Activated CD8-positive, alpha-beta T cell treated with anti-CD3 and anti-CD28 coated beads, Interleukin-2, amount 10 ng/mL, durations not matched to agents 7 days and 5 days (primary cell): ENCODE results near the gene NIBAN1. TPM values are rescaled to one million over a fixed set of nuclear protein-coding genes. Genes with fewer than 3 reads are reported as not detected.
A peak's percentile ranks its signal among the peaks of the same experiment; 100 is the strongest.

ENCODE experiments used
- ATAC-seq: fragments of 150-1000 bp; cut with Tn5 transposase; one replicate; pipeline ENCODE4 v1.10.0; 2021; ENCODE audit warnings: moderate library complexity
- CTCF ChIA-PET: fragments of 350-600 bp; sonication (Branson Sonifier 250); formaldehyde crosslinking; loops from one replicate; lab custom pipeline; 2021; ENCODE audit warnings: antibody characterized with exemption; lab: Charles Lee
- POLR2A ChIA-PET: fragments of 350-600 bp; sonication (Branson Sonifier 250); formaldehyde crosslinking; loops from one replicate; lab custom pipeline; 2021; ENCODE audit warnings: antibody characterized with exemption; lab: Charles Lee
- DNase-seq: peaks from one replicate; pipeline ENCODE4 v3.0.0-alpha.2; 2020
- H3K27ac Mint-ChIP-seq: one replicate; pipeline ENCODE4 v1.8.0; 2021; ENCODE audit warnings: mild to moderate bottlenecking, mixed read lengths
- H3K27me3 Mint-ChIP-seq: one replicate; pipeline ENCODE4 v1.8.0; 2021; ENCODE audit warnings: low read depth, mixed read lengths
- H3K36me3 Mint-ChIP-seq: one replicate; pipeline ENCODE4 v1.8.0; 2021; ENCODE audit warnings: low read depth, mixed read lengths
- H3K4me1 Mint-ChIP-seq: one replicate; pipeline ENCODE4 v1.8.0; 2021; ENCODE audit warnings: low read depth, mixed read lengths
- H3K4me3 Mint-ChIP-seq: one replicate; pipeline ENCODE4 v1.8.0; 2021; ENCODE audit warnings: mild to moderate bottlenecking, mixed read lengths
- H3K9me3 Mint-ChIP-seq: one replicate; pipeline ENCODE4 v1.8.0; 2022; ENCODE audit warnings: mixed read lengths; ENCODE audit not compliant: insufficient read depth
- total RNA-seq, 2 experiments: library from RNA; stranded (reverse); gene quantifications; one replicate each; pipeline ENCODE4 v1.2.3, GENCODE V29; 2021

The NIBAN1 gene
- total RNA-seq, 2 experiments from 2014 or later = 28.6 to 28.7 TPM

GRCh38 chr1:184940694-184941409 is 33.5 kb downstream of the NIBAN1 start:
- DNase-seq (no peak), ATAC-seq (no peak)

GRCh38 chr1:184940226-184940625 is 34.1 kb downstream of the NIBAN1 start:
- ChIA-PET CTCF (no interaction called here), POLR2A (no interaction called here)
- Mint-ChIP-seq H3K27ac (no peak overlapping the region), H3K4me3 (no peak overlapping the region), H3K27me3 (no peaks in the 10 kb centered on the region), H3K4me1 (no peaks in the 10 kb centered on the region), H3K9me3 (no peaks in the 10 kb centered on the region), H3K36me3 (peaks cover 6% of the 10 kb centered on the region)
- no peak for ATAC-seq
- DNase-seq = no peak

More at GRCh38 chr1:184940694-184941409, 33.5 kb downstream of the NIBAN1 start:
- no peak overlapping the region for H3K4me3 Mint-ChIP-seq
- no peaks in the 10 kb centered on the region for H3K9me3 Mint-ChIP-seq
- peaks cover 1% of the 10 kb centered on the region for H3K4me1 Mint-ChIP-seq
- POLR2A ChIA-PET = no interaction called here
- no peak overlapping the region for H3K27ac Mint-ChIP-seq
- CTCF ChIA-PET = no interaction called here
- H3K27me3 Mint-ChIP-seq = no peaks in the 10 kb centered on the region
- peaks cover 6% of the 10 kb centered on the region for H3K36me3 Mint-ChIP-seq

- DNase-seq (no peak), ATAC-seq (no peak)
- Mint-ChIP-seq H3K27me3 (no peaks in the 10 kb centered on the region), H3K27ac (no peak overlapping the region), H3K4me1 (no peaks in the 10 kb centered on the region), H3K36me3 (peaks cover 5% of the 10 kb centered on the region), H3K9me3 (no peaks in the 10 kb centered on the region), H3K4me3 (no peak overlapping the region)
- ChIA-PET POLR2A (no interaction called here), CTCF (interaction anchor here (0.7 to 1.3 kb wide), 4 partner anchors 45 to 732 kb away, joined by 3 to 4 read pairs (median 3); no protein-coding TSS in a partner anchor)
These were observed 36.6 kb downstream of the NIBAN1 start for GRCh38 chr1:184937729-184938128.

- Mint-ChIP-seq H3K4me3 (no peak overlapping the region), H3K27me3 (no peaks in the 10 kb centered on the region), H3K9me3 (no peaks in the 10 kb centered on the region), H3K27ac (no peak overlapping the region), H3K36me3 (peaks cover 5% of the 10 kb centered on the region), H3K4me1 (no peaks in the 10 kb centered on the region)
- CTCF ChIA-PET = no interaction called here
- POLR2A ChIA-PET = no interaction called here
- ATAC-seq = no peak
- DNase-seq = no peak
These were observed 38.1 kb downstream of the NIBAN1 start for GRCh38 chr1:184935920-184936798.

GRCh38 chr1:184933944-184934343 is 40.4 kb downstream of the NIBAN1 start:
- H3K27me3 Mint-ChIP-seq = no peaks in the 10 kb centered on the region
- no peak overlapping the region for H3K27ac Mint-ChIP-seq
- no peak for ATAC-seq
- POLR2A ChIA-PET = no interaction called here
- DNase-seq = no peak
- H3K4me3 Mint-ChIP-seq = no peak overlapping the region
- H3K36me3 Mint-ChIP-seq = peaks cover 5% of the 10 kb centered on the region
- H3K4me1 Mint-ChIP-seq = peaks cover 4% of the 10 kb centered on the region
- no peaks in the 10 kb centered on the region for H3K9me3 Mint-ChIP-seq
- CTCF ChIA-PET = no interaction called here

GRCh38 chr1:184932319-184932718 is 42.0 kb downstream of the NIBAN1 start:
- Mint-ChIP-seq H3K27ac (no peak overlapping the region), H3K27me3 (no peaks in the 10 kb centered on the region), H3K36me3 (peaks cover 8% of the 10 kb centered on the region), H3K4me3 (no peak overlapping the region), H3K4me1 (peaks cover 4% of the 10 kb centered on the region), H3K9me3 (no peaks in the 10 kb centered on the region)
- CTCF ChIA-PET = no interaction called here
- POLR2A ChIA-PET = no interaction called here
- no peak for DNase-seq
- ATAC-seq = no peak

- ChIA-PET POLR2A (no interaction called here), CTCF (no interaction called here)
- Mint-ChIP-seq H3K27me3 (no peaks in the 10 kb centered on the region), H3K9me3 (no peaks in the 10 kb centered on the region), H3K27ac (no peak overlapping the region), H3K4me3 (no peak overlapping the region), H3K36me3 (peaks cover 8% of the 10 kb centered on the region), H3K4me1 (peaks cover 4% of the 10 kb centered on the region)
- ATAC-seq (no peak), DNase-seq (no peak)
These were observed 42.7 kb downstream of the NIBAN1 start for GRCh38 chr1:184931566-184931965.

GRCh38 chr1:184930645-184931044 is 43.7 kb downstream of the NIBAN1 start:
- POLR2A ChIA-PET = no interaction called here
- H3K9me3 Mint-ChIP-seq = no peaks in the 10 kb centered on the region
- peak; percentile 39 for ATAC-seq
- no peak for DNase-seq
- H3K4me3 Mint-ChIP-seq = no peak overlapping the region
- peaks cover 4% of the 10 kb centered on the region for H3K4me1 Mint-ChIP-seq
- H3K36me3 Mint-ChIP-seq = peaks cover 8% of the 10 kb centered on the region
- no peaks in the 10 kb centered on the region for H3K27me3 Mint-ChIP-seq
- CTCF ChIA-PET = no interaction called here
- no peak overlapping the region for H3K27ac Mint-ChIP-seq

- ATAC-seq = no peak
- POLR2A ChIA-PET = no interaction called here
- peaks cover 4% of the 10 kb centered on the region for H3K4me1 Mint-ChIP-seq
These were observed 44.1 kb downstream of the NIBAN1 start for GRCh38 chr1:184930232-184930631.

GRCh38 chr1:184929711-184930202 is 44.6 kb downstream of the NIBAN1 start:
- no peak overlapping the region for H3K27ac Mint-ChIP-seq
- H3K4me1 Mint-ChIP-seq = peaks cover 4% of the 10 kb centered on the region
- CTCF ChIA-PET = no interaction called here
- no peak overlapping the region for H3K4me3 Mint-ChIP-seq
- no peaks in the 10 kb centered on the region for H3K27me3 Mint-ChIP-seq
- DNase-seq (no peak), ATAC-seq (no peak)
- H3K36me3 Mint-ChIP-seq = peaks cover 8% of the 10 kb centered on the region
- no peaks in the 10 kb centered on the region for H3K9me3 Mint-ChIP-seq
- POLR2A ChIA-PET = no interaction called here

More at GRCh38 chr1:184930232-184930631, 44.1 kb downstream of the NIBAN1 start:
- Mint-ChIP-seq H3K27ac (no peak overlapping the region), H3K9me3 (no peaks in the 10 kb centered on the region), H3K27me3 (no peaks in the 10 kb centered on the region), H3K4me3 (no peak overlapping the region), H3K36me3 (peaks cover 8% of the 10 kb centered on the region)
- CTCF ChIA-PET = no interaction called here
- no peak for DNase-seq

GRCh38 chr1:184928394-184928793 is 45.9 kb downstream of the NIBAN1 start:
- DNase-seq (no peak), ATAC-seq (no peak)
- Mint-ChIP-seq H3K4me3 (no peak overlapping the region), H3K27me3 (peaks cover 2% of the 10 kb centered on the region), H3K9me3 (no peaks in the 10 kb centered on the region), H3K36me3 (peaks cover 3% of the 10 kb centered on the region), H3K4me1 (peaks cover 4% of the 10 kb centered on the region), H3K27ac (no peak overlapping the region)
- ChIA-PET POLR2A (no interaction called here), CTCF (no interaction called here)
